ENCODE data around the gene ZDHHC8.
A peak's percentile ranks its signal among the peaks of the same experiment; 100 is the strongest.
"Not testable (repeated sequence)": the region's sequence is repeated elsewhere in the genome, so short reads cannot be mapped to it uniquely, and the experiment has no call there.

ZDHHC8 gene

DNA sequence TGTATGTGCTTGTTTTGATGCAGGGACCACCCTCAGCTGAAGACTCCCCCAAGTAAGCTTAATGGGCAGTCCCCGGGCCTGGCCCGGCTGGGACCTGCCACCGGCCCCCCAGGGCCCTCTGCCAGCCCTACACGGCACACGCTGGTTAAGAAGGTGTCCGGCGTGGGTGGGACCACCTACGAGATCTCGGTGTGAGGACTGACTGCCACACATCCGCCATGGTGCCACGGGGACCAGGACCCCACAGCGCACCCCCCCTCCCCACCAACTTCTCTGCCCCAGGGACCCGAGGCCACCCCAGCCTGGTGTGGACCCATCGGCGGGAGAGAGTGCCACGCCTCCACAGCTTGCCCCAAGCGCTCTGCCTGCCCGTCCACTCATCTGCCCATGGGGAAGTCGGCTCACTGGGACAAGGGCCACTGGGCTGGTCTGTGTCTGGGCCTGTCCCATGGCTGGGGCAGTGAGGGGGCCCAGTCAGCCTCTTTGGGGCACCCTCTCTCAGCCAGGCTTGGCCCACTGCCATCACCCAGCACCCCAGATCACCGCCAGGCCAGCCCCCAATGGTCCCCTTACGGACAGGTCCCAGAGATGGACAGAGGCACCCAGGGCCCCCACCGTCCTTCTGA, 13.7 kb downstream of the ZDHHC8 start:
- DNase-seq (ENCODE audit: low spot score), result no peak

DNA sequence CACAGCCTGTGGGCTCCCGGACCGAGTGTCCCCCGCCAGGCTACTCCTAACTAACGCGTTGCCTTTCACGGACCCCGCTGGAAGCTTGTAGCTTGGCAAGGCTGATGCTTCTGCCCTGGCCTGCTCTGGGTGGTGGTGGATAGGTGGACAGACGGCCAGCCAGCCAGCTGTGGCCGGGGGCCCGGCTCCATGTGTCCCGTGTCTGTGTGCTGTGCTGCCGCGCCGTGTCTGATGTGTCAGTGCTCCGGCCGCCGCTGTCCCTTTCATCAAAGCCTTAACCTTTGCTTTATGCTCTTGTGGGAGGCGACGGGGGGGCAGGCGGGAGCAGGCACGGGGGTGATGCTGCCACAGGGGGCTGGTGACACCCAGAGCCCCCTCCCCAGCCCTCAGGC, 14.2 kb downstream of the ZDHHC8 start:
- no peak for DNase-seq (ENCODE audit: low spot score)

DNA sequence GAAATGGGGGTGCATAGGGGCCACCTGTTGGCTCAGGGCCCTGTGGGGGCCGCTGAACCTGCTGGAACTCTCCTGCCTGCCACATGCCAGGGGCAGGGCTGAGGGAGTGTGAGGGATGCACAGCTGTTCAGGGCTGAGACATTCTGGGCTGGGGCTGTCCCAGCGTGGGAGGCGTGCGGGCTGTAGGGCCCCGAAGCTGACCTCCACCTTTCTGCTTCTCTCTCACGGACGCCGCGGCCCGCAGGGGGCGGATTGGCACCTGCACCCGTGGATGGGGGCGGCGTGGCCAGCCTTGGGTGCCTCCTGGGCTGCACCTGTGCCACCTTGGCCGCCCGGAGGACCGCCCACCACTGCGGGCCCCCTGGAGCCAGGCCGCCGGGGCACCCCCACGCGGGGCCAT, 15.2 kb downstream of the ZDHHC8 start:
- DNase-seq (ENCODE audit: low spot score), result no peak

DNA sequence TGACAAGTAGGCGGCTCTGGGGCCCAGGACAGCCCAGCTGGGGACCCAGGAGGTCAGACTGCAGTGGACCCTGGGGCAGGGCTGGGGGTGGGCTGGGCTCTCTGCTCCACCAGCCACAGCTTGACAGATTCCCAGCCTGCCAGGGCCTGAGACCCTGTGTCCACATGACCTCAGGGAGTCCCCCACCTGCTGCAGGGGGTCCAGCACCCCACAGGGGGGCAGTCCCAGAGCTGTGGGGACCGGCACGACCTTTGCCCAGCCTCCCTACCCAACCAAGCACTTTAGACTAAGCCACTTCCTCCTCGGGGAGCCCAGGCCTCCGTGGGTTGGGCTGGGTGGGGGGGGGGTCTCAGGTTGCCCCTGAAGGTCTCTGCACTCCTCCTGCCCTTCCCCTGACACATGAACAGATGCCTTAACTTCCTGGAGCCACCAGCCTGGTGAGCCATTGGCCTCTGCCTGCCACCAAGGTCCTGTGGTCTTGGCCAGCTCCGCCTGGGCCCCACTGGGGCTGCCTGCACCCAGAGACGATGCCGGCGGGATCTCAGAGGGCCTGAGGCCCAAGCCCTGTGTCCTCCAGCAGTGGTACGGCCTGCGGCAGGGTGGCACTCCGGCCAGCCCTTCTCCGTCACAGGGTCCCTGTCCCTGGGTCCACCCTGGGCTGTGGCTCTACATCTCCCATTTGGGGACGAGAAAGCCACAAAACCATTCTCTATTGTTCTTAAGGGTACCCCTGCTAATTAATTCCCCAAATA, 15.8 kb downstream of the ZDHHC8 start:
- DNase-seq (ENCODE audit: low spot score), result no peak

DNA sequence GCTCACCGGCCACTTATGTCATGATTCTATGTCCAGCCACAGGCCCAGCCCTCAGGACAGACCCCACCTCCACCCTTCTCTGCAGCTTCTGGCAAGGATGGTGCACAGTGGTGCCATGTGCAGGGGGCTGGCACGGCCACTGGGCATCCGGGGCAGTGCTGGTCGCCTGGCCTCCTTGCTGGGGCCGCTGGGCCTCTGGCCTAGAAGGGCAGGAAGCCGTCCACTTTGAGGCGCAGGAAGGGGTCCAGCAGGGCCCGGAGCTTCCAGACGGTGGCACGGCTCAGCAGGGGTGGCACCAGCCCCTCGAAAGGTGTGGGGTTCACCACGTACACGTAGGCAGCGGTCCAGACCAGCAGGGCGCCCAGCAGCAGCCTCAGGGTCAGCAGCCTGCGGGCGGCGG, 16.8 kb downstream of the ZDHHC8 start:
- no peak for DNase-seq (ENCODE audit: low spot score)

DNA sequence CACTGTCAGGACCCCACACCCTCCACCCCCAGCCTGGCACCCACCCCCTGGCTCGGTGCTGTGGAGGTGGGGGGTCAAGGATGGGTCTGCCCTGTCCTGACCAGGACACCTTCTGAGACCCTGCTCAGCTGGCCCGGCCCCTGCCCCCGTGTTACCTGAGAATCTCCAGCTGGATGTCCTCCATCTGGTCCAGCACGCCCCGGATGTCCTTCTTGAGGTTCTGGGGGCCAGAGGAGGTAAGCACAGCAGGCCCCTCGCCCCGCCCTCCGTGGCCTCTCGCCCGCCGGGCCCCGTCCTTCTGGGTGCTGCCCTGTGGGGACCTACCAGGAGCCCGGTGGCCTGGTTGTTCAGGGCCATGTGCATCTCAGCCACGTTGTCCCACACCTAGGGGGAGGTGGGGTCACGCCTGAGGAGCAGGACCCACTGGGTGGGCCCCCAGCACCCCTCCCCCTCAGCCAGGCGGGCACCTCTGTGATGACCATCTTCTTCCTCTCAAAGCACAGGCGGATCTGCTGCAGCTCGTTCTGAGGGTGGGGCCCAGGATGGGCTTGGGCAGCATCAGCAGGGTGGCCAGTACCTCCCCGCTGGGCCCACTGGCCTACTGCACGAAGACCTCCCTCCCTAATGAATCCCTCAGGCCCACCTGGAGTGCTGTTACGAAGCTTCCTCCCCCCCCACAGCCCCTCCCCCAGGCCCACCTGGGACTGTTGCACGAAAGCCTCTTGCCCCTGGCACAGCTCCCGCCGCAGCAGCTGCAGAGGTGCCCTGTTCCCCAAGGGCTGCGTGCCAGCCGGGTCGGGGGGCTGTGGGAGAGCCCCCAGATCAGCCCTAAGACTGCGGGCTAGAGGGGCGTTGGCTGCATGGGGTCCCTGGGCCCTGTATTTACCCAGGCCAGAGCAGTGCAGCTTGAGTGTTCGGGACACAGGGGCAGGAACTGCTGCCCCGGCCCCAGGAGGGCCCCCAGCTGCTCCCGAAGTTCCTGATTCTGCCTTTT, 17.9 kb downstream of the ZDHHC8 start:
- no peak for DNase-seq (ENCODE audit: low spot score)

DNA sequence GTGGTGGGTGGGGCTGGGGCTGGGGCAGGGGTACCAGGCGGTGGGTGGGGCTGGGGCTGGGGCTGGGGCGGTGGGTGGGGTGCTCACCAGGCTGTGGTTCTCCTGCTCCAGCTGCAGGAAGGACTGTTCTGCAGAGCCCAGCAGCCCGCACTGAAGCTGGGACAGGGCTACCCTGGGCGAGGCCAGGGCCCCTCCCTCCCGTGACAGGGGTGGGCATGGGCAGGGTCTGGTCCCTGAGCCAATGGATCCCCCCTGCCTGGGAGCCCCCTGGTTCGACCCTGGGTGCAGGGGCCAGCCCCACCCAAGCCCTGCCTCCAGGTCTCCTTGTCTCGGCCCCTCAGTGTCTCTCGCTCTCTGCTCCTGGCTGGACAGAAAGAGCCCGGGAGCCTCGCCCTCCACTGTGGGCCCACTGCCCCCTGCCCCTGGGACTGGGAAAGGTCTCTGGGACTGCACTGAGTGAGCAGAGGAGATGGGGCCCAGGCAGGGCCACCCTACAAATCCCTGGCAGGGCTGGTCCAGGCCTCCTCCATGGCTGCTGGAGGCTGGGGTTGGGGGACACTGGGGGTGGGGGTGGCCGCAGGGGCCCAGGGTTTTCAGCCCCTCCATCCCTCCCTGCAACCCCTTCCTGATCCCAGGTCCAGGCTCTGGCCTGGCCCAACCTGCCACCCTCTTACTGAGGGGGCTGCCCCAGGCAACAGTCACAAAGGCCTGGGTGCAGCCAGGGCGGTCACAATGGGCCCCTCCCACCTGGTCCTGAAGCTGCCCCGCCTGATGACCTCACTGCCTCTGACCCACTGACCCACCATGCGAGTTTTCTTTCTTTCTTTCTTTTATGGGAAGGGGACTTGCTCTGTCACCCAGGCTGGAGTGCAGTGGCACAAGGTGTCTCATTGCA, 19.0 kb downstream of the ZDHHC8 start, which contains the start of gene CCDC188:
TSS of gene CCDC188 (minus strand) at position 675 of the 895 bp plus-strand sequence. CDS start at position 606, 69 bp downstream.
- no peak for DNase-seq (ENCODE audit: low spot score)

DNA sequence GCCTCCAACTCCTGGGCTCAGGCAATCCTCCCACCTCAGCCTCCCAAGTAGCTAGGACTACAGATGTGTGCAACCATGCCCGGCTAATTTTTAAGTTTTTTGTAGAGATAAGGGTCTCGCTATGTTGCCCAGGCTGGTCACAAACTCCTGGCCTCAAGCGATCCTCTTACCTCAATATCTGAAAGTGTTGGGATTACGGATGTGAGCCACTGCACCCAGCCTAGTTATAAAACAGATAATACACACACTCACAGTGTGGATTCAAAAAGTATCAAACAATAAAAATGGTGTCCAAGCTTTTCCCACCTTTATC, 19.6 kb downstream of the ZDHHC8 start:
- no peak for DNase-seq (ENCODE audit: low spot score)

DNA sequence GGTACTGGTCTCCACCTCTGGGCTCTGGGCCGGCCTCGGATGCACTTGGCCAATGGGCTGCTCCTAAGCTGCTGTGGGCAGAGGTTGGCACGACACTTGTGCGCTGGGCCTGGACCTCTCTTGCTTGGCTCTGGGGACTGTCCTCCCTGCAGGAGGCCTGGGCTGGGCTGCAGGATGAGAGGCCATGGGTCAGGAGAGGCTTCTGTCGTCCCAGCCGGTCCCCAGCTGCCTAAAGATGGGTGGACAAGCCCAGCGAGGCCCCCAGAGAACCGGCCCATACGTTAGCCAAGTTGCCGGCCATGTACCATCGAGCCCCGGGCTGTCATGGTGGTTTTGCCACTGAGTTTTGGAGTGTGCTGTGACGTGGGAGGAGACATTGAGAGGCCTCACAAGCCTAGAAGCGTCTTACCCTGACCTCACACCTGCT, 20.9 kb downstream of the ZDHHC8 start:
- no peak for DNase-seq (ENCODE audit: low spot score)

DNA sequence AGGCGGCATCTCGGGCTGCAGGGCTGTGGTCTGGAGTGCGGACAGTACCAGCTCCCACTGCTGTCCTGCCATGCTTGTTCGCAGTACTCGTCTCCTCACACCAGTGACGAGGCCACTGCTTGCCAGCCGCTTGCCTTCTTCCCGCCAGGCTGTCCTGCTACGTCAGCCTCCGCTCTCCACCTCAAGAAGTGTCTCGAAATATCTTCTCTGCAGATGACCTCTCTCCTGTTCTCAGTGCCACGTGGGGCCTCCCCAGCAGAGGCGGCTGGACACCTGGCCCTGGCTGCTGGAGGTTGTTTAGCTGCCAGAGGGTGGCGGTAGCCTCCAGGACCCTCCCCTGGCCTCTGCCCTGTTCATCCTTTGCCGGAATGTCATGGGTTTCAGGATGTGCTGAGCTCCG, 22.3 kb downstream of the ZDHHC8 start:
- no peak for DNase-seq (ENCODE audit: low spot score)

DNA sequence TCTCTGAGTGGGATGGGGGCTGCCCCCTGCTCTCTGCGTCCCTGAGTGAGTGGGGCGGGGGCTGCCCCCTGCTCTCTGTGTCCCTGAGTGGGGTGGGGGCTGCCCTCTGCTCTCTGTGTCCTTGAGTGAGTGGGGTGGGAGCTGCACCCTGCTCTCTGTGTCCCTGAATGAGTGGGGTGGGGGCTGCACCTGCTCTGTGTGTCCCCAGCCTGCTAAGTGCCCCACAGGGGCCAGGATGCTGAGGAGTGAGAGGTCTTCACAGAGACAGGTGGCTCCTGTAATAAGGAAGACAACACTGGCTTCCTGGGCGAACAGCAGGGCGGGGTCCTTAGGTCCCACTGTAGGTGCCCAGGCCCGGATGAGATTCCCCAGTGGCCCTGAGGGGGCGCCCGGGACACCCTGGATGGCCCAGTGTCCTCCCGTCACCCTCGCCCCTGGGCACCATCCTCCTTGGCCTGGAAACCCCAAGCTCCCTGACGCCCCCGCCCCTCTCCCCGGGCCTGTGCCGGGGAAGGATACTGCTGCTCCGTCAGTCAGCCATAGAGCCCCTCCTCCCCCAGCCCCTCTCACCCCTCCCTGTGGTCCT, 23.1 kb downstream of the ZDHHC8 start:
- DNase-seq (ENCODE audit: low spot score), result no peak

DNA sequence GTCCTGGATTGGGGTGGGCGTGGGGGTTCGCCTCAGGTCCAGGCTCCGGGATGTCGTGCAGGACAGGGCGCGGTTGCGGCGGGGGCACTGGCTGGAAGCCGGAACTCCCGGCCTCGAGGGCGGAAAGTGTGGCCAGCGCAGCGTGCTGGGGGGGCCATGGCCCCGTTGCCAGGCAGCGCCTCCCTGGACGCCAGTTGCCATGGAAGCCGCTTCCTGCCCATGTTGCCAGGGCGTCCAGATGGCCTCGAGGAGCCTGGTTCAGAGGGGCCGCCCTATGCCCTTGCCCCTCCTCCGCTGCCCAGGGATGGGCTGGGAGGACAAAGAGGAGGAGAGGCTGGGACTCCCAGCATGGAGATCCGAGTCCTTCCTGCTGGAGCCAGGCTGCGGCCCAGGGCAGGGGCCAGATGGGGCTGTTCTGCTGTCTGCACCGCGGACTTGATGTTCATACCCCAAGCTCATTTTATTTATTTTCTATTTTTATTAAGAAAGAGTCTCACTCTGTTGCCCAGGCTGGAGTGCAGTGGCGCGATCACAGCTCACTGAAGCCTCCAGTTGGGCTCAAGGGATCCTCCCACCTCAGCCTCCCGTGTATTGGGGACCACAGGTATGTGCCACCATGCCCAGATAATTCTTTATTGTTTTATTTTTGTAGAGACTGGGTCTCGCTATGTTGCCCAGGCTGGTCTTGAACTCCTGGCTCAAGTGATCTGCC, 23.9 kb downstream of the ZDHHC8 start:
- no peak for DNase-seq (ENCODE audit: low spot score)

DNA sequence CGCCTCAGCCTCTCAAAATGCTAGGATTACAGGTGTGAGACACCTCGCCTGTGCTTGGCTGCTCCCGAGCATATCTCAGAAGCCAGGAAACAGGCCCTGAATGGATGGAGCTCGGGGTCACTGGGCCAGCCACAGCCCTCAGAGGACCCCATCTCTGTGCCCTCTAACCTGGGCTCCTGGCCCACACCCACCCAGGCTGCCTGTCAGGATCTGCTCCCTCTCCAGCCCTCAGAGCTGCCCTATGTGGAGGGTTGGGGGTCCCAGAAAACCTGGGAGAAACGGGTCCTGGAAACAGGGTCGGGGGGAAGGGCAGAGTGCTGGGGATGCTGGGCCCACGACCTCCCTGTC, 24.4 kb downstream of the ZDHHC8 start:
- no peak for DNase-seq (ENCODE audit: low spot score)

DNA sequence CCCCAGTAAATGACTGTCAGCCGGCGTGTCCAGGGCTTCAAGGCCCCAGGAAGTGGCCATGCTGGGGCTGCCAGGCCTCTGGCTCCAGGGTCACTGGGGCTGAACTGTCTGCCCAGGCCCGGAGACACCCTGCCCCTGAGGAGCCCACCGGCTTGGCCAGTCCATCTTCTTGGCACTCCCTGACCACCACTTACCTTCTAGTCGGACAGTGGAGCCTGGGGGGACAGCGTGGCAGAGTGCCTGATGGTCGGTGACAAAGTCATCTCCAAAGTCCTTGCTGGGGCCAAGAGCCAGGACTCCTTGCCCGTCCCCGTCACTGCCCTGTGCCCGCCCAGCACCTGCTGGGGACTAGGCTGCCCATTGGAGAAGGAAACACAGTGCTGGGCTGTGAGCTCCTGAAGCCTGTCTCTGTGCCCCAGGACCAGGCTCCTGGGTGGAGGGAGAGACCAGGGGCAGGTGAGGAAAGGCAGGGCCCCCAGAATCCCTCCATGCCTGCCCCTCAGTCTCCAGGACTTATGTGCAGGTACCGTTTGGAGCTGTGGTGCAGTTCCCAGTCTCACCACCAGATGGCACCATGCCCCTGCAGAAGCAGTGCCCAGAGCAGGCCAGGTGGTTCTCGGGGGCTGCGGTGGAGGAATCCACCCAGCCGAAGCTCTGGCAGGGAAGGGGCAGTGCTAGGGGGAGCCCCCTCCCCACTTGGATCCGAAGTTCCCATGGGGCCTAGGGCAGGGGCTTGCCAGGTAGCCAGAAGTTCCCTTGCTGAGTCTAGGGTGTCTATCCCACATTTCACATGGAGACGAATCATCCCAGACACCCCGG, 25.2 kb downstream of the ZDHHC8 start:
- peak; percentile 87 for DNase-seq (ENCODE audit: low spot score)

DNA sequence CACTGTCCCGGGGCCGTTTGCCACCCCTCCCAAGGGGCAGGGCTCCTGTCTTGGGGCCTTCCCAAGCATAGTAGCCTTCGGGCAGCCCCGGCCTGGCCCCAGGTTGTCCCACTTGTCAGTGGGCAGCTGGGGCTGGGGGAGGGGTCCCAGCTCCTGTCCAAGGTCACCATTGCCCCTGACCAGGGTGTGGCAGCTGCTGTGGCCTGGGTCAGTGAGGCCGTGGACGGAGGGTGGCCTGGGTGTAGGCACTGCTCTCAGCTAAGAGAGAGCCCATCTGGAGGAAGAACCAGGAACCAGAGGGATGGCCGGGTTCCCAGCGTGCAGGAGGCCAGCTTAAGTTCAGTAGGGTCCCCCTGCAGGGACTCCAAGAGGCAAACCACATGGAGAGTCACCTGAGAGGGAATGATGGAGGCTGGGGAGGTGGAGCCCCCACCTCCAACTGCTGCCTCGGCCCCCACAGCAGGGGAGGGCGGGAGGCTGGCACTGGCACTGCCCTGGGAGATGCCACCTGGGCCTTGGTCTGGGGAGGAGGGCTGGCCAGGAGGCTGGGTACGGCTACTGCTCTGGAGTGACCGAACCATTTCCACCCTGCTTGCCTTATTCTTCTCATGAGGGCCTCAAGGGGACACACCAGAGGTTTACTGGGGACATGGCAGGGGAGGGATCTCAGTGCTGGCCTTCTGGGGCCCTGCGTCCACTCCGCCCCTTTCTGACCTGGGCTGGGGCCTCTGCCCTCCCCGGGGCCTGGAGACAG, 26.0 kb downstream of the ZDHHC8 start:
- no peak for DNase-seq (ENCODE audit: low spot score)

DNA sequence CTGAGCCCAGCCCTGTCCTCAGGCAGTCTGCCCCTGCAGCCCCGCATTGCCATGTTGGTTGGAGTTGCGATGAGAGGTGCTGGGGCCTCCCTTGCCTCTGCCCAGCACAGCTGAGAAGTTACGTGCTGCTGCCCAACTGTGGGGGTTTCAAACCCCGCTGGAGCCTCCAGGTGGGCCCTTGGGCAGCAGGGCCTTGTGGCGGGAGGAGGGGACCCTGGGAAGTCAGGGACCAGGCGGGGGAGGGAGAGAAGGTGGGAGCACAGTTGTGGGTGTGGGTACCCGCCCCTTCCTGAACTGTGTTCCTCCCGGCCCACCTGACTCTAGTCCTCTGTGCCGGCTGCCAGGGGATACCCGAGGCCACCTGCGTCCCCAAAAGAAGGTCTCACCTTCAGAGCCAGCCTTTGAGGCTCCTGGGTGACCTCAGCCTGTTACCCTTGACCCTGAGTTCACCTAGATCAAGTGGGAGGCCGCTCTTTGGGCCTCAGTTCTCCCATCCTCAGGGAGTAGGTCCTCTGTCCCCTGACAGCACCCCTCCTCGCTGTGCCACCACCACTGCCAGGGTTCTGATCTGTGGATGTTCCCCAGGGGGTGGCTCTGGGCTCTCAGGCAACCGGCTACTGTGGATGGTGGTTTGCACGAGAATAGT, 26.9 kb downstream of the ZDHHC8 start:
- DNase-seq (ENCODE audit: low spot score), result no peak

DNA sequence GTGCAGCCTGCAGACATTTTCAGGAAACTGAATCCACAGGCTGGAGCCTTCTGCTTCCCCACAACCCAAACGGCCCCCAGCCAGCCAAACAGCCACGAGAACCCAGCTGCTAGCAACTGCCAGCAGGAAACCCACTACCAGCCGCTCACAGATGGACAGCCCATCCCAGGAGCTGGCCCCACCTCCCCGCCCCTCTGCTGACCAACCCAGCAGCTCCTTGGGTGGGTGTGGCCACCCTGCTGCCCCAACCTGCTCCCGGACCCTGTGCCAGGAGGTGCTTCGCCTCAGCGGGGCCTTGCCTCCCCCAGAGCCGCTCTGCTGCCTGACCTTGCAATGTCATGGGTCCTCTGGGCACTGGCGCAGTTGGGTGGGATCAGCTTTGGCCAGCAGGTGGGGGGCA, 27.5 kb downstream of the ZDHHC8 start:
- no peak for DNase-seq (ENCODE audit: low spot score)

DNA sequence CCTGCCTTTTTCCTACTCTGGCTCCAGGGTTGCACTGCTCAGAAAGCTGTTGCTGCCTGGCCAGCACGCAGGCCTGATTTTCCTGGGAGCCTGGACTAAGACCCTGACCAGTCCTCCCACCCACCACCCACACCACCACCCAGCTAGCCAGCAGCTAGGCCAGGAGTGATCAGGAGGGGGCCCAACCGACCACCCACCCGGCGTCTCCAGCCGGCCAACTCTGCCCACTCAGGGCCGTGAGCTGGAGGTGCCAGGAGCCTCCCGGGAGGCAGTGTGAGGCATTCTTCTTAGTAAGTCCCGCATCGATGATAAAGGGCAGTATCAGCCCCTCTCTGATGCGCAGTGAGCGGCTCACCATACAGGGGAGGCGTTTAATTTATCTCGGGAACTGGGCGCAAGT, 27.9 kb downstream of the ZDHHC8 start:
- not testable (repeated sequence) for DNase-seq (ENCODE audit: low spot score)

DNA sequence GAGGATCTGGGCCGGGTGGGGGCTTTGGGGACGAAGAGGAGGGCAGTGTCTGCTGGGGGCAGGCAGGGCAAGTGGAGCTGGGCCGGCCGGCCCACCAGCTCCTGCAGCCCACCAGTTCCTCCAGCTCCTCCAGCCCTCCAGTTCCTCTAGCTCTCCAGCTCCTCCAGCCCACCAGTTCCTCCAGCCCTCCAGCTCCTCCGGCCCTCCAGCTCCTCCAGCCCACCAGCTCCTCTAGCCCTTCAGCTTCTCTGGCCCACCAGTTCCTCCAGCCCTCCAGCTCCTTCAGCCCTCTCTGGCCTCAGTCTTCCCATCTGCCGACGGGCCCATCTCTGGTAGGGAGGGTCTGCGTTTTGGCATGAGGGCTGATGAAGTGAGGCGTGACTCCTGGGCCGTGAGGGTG, 28.4 kb downstream of the ZDHHC8 start:
- no peak for DNase-seq (ENCODE audit: low spot score)
